Uterus (tissue), 2 donors: ENCODE data around the gene PAM.

Experiments
- CTCF ChIP-seq, 4 experiments: fragments of 200-600 bp in 2 of 4; fragments of 450-650 bp in 2 of 4; sonication (generic) in 2 of 4; IDR thresholded peaks; one replicate each; pipeline ENCODE4 v1.5.1; 2016 to 2019; ENCODE audit warnings: antibody characterized with exemption in 4 of 4, mild to moderate bottlenecking in 2 of 4, moderate library complexity in 1 of 4
- POLR2A ChIP-seq, 2 donors: fragments of 450-650 bp; IDR thresholded peaks; one replicate each; pipeline ENCODE4 v1.6.1; 2016; ENCODE audit warnings: antibody characterized with exemption in 2 of 2, mild to moderate bottlenecking in 1 of 2, moderate library complexity in 1 of 2

- TF ChIP-seq POLR2A (IDR thresholded peaks at IDR 0.05) (no peak), CTCF (IDR thresholded peaks at IDR 0.05) (no peak)
These were observed 32.0 kb downstream of the PAM start for GRCh38 chr5:102787134-102787533.
